Hematopoietic multipotent progenitor cell treated with erythropoietin and hydrocortisone succinate and interleukin-3 and kit ligand, for 17 days (in vitro differentiated cells): Measurements from ENCODE around the gene C1orf167.

Source experiments
- DNase-seq: peaks from one replicate; pipeline ENCODE4 v3.0.0-alpha.2; 2015; ENCODE audit warnings: low spot score

C1orf167 gene

GRCh38 chr1:11761988-11762406 lies at the start of gene C1orf167:
Gene C1orf167, plus strand, starts transcription at chr1:11762193. Its CDS starts 2,208 bp downstream, at chr1:11764401.
- peak; percentile 36 for DNase-seq

- DNase-seq: no peak
Measured at GRCh38 chr1:11712285-11712684, 49.7 kb upstream of the C1orf167 start.

GRCh38 chr1:11713095-11713494 lies 48.9 kb upstream of the C1orf167 start:
- DNase-seq: no peak

- no peak for DNase-seq
Measured at GRCh38 chr1:11714831-11715575, 47.0 kb upstream of the C1orf167 start.

- peak; percentile 85 for DNase-seq
Measured at GRCh38 chr1:11719313-11720032, 42.5 kb upstream of the C1orf167 start.

GRCh38 chr1:11720033-11720376 lies 42.0 kb upstream of the C1orf167 start:
- no peak for DNase-seq

GRCh38 chr1:11720525-11720924 lies 41.5 kb upstream of the C1orf167 start:
- DNase-seq: no peak

GRCh38 chr1:11721311-11721710 lies 40.7 kb upstream of the C1orf167 start:
- no peak for DNase-seq

- DNase-seq: no peak
Measured at GRCh38 chr1:11722538-11722937, 39.5 kb upstream of the C1orf167 start.

- no peak for DNase-seq
Measured at GRCh38 chr1:11725616-11726015, 36.4 kb upstream of the C1orf167 start.

GRCh38 chr1:11727119-11727518 lies 34.9 kb upstream of the C1orf167 start:
- no peak for DNase-seq

- DNase-seq: no peak
Measured at GRCh38 chr1:11728126-11728806, 33.7 kb upstream of the C1orf167 start.

- DNase-seq: no peak
Measured at GRCh38 chr1:11729155-11729497, 32.9 kb upstream of the C1orf167 start.

- DNase-seq: no peak
Measured at GRCh38 chr1:11729498-11730428, 32.2 kb upstream of the C1orf167 start.

GRCh38 chr1:11730429-11730891 lies 31.5 kb upstream of the C1orf167 start:
- DNase-seq: no peak

- DNase-seq: peak; percentile 24
Measured at GRCh38 chr1:11731691-11732283, 30.2 kb upstream of the C1orf167 start.

GRCh38 chr1:11733306-11733705 lies 28.7 kb upstream of the C1orf167 start:
- no peak for DNase-seq

GRCh38 chr1:11735531-11735853 lies 26.5 kb upstream of the C1orf167 start:
- no peak for DNase-seq

GRCh38 chr1:11735854-11736745 lies 25.9 kb upstream of the C1orf167 start, which contains the start of gene AGTRAP:
Gene AGTRAP, plus strand, starts transcription at chr1:11736136. Its CDS starts 73 bp downstream, at chr1:11736209.
- DNase-seq: peak; percentile 94
